Kidney epithelial cell (primary cell): ENCODE measurements around the gene CXCR3. TPM values are rescaled to one million over a fixed set of nuclear protein-coding genes. Genes with fewer than 3 reads are reported as not detected.
"Not testable (repeated sequence)": the region's sequence is repeated elsewhere in the genome, so short reads cannot be mapped to it uniquely, and the experiment has no call there.

ENCODE experiments used
- DNase-seq: peaks from one replicate; pipeline ENCODE4 v3.0.0-alpha.2; 2010; ENCODE audit warnings: low read depth
- H3K27me3 ChIP-seq: 2 replicates; pipeline ENCODE4 v1.6.0; 2011; ENCODE audit warnings: low read length; ENCODE audit not compliant: control insufficient read depth, insufficient read depth
- H3K36me3 ChIP-seq: 2 replicates; pipeline ENCODE4 v1.5.1; 2011; ENCODE audit warnings: low read length; ENCODE audit not compliant: control insufficient read depth, insufficient read depth
- H3K4me3 ChIP-seq: 2 replicates; pipeline ENCODE4 v1.5.1; 2011; ENCODE audit warnings: low read depth, mild to moderate bottlenecking, control low read depth, low read length
- total RNA-seq: library from RNA; depleted of rRNA; stranded (reverse); fragments of >200 nt; gene quantifications from 2 replicates; pipeline ENCODE4 v1.2.3, GENCODE V29; 2015
- TF ChIP-seq, protein P1 (sequence below): IDR thresholded peaks from 2 replicates; pipeline ENCODE4 v1.5.1; 2011; ENCODE audit warnings: mild to moderate bottlenecking, moderate library complexity, low read length, control low read depth, inconsistent platforms; ENCODE audit not compliant: insufficient read depth, poor library complexity, severe bottlenecking

Gene CXCR3
- total RNA-seq, 1 donor from 2014 or later, result not detected

DNA sequence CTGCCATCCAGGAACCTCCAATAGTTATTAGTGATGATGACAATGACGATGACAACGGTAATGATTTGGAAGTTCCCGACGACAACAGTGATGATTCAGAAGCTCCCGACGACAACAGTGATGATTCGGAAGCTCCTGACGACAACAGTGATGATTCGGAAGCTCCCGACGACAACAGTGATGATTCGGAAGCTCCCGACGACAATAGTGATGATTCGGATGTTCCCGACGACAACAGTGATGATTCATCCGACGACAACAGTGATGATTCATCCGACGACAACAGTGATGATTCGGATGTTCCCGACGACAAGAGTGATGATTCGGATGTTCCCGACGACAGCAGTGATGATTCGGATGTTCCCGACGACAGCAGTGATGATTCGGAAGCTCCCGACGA, 14.7 kb downstream of the CXCR3 start:
- Histone ChIP-seq H3K36me3 (no peaks in the 10 kb centered on the region), H3K4me3 (no peak overlapping the region), H3K27me3 (no peaks in the 10 kb centered on the region)
- TF ChIP-seq, protein P1, sequence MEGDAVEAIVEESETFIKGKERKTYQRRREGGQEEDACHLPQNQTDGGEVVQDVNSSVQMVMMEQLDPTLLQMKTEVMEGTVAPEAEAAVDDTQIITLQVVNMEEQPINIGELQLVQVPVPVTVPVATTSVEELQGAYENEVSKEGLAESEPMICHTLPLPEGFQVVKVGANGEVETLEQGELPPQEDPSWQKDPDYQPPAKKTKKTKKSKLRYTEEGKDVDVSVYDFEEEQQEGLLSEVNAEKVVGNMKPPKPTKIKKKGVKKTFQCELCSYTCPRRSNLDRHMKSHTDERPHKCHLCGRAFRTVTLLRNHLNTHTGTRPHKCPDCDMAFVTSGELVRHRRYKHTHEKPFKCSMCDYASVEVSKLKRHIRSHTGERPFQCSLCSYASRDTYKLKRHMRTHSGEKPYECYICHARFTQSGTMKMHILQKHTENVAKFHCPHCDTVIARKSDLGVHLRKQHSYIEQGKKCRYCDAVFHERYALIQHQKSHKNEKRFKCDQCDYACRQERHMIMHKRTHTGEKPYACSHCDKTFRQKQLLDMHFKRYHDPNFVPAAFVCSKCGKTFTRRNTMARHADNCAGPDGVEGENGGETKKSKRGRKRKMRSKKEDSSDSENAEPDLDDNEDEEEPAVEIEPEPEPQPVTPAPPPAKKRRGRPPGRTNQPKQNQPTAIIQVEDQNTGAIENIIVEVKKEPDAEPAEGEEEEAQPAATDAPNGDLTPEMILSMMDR, result no peak
- no peak for DNase-seq

DNA sequence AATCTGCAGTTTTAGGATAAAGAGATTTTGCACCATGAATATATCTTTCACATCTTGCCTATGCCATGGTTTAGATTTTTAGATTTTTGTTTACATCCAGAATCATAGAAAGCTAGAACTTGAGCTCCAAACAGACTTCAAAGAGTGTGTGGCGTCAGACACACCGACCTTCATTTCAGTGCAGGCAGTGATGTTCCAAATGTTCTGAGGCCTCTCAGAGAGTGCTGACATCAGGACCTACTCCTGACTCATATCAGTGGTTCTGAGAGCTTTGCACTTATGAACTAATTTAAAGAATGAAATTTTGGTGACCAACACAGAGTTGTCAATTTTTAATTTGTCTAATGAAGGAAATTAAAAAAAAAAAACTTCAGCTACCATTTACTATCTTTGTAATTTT, 18.3 kb downstream of the CXCR3 start:
- H3K36me3 ChIP-seq, result no peaks in the 10 kb centered on the region
- DNase-seq, result no peak
- H3K4me3 ChIP-seq, result no peak overlapping the region
- no peaks in the 10 kb centered on the region for H3K27me3 ChIP-seq
- TF ChIP-seq, protein P1, result no peak

DNA sequence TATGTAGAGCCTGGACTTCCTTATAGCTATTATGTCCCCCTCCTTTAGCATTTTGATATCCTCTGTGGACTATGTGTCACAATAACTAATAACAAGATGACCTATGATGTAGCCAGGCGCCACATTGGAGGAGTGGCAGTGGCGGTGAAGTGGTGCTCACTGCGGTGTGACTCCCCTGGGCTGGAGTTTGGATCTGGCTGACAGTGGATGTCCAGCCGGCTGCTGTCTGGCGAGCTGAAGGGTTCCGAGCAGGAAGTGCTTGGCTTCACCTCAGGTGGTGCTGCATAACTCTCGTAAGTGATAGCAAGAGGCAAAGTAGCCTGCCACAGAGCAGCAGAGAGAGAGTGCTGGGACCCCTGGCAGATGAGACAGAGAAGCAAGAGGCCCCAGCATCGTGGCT, 25.1 kb downstream of the CXCR3 start:
- DNase-seq, H3K27me3 ChIP-seq, H3K36me3 ChIP-seq, H3K4me3 ChIP-seq: not testable (repeated sequence)

DNA sequence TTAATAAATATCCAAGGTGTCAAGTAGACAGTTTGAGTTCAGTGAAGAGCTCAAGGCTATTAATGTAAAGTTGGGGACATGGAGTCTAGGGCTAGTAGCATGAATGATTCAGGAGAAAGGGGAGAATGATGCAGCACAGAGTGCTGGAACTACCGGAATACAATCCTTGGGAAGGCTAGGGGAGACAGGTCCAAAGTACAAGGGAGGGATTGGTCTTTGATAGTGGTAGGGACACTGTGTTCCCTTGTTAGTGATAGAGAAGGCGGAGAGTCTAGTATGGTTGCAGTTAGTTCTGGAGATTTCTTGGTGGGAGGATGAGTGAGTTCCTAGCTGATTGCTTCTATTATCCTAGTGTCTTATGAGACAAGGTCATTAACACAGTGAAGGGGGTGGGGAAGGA, 31.4 kb downstream of the CXCR3 start:
- DNase-seq, result no peak
- Histone ChIP-seq H3K27me3 (no peaks in the 10 kb centered on the region), H3K36me3 (no peaks in the 10 kb centered on the region), H3K4me3 (no peak overlapping the region)
- TF ChIP-seq, protein P1, result no peak

DNA sequence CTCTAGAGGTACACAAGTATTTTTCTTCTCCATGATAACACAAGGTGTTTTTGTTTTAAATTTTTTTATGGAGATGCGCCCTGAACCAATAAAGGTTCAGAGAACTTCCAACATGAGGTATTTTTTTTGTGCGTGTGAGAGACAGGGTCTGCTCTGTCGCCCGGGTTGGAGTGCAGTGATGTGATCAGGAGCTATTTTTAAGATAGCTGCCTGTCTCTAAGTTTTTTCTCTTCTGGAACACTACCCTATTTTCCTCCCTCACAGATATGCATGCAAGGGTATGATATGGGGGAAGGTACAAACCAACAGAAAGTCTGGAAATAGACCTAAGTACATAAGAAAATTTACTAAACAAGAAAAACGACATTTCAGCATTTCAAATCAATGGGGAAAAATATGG, 37.1 kb downstream of the CXCR3 start:
- no peak for DNase-seq
- TF ChIP-seq, protein P1, result no peak
- Histone ChIP-seq H3K4me3 (no peak overlapping the region), H3K36me3 (no peaks in the 10 kb centered on the region), H3K27me3 (no peaks in the 10 kb centered on the region)

DNA sequence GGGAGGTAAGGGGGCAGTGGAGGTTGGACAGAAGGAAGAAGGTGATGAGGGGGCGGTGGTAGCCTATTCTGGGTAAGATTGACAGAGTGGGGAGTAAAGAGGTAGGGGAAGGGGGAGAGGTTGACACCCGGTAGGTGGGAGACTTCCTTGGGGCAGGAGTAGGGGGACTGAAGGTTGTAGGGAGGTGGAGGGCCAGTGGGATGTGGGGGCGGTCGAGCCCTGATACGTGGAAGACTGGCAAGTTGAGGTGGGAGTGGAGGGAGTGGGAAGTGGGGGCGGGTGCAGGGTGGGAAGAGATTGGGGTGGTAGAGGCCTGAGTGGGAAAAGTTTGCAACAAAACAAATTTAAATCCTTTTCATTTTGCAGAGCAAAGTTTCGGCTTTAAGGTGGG, 38.3 kb downstream of the CXCR3 start:
- Histone ChIP-seq H3K36me3 (no peaks in the 10 kb centered on the region), H3K4me3 (no peak overlapping the region), H3K27me3 (no peaks in the 10 kb centered on the region)
- TF ChIP-seq, protein P1, result no peak
- DNase-seq, result no peak
